Neural crest cell (in vitro differentiated cells): ENCODE data around the gene E2F8. TPM values are rescaled to one million over a fixed set of nuclear protein-coding genes. Genes with fewer than 3 reads are reported as not detected.

Experiments used
- DNase-seq: peaks from one replicate; pipeline ENCODE4 v3.0.0; 2021; ENCODE audit warnings: low read depth, mixed read lengths, low spot score
- H3K27ac Mint-ChIP-seq: one replicate; pipeline ENCODE4 v1.8.0; 2021; ENCODE audit warnings: mild to moderate bottlenecking, mixed read lengths; ENCODE audit not compliant: unreplicated experiment
- H3K27me3 Mint-ChIP-seq: 2 replicates; pipeline ENCODE4 v1.8.0; 2021; ENCODE audit warnings: low read depth, mild to moderate bottlenecking, mixed read lengths
- H3K36me3 Mint-ChIP-seq: 2 replicates; pipeline ENCODE4 v1.8.0; 2021; ENCODE audit warnings: low read depth, mild to moderate bottlenecking, mixed read lengths
- H3K4me1 Mint-ChIP-seq: 2 replicates; pipeline ENCODE4 v1.8.0; 2021; ENCODE audit warnings: mixed read lengths
- H3K4me3 Mint-ChIP-seq: one replicate; pipeline ENCODE4 v1.8.0; 2021; ENCODE audit warnings: mild to moderate bottlenecking, mixed read lengths
- H3K9me3 Mint-ChIP-seq: 2 replicates; pipeline ENCODE4 v1.8.0; 2021; ENCODE audit warnings: mixed read lengths
- CTCF ChIP-seq: fragments of 200-600 bp; sonication (generic); conservative IDR thresholded peaks from 2 replicates; pipeline ENCODE4 v1.5.0; 2021; ENCODE audit warnings: antibody characterized with exemption, mild to moderate bottlenecking
- total RNA-seq: library from RNA; stranded (reverse); gene quantifications from 2 replicates; pipeline ENCODE4 v1.2.1, GENCODE V29; 2021

The E2F8 gene
- total RNA-seq, 1 donor from 2014 or later, result 11.5 TPM

- Mint-ChIP-seq H3K4me1 (peaks cover 31% of the 10 kb centered on the region), H3K4me3 (no peak overlapping the region), H3K9me3 (no peaks in the 10 kb centered on the region), H3K27me3 (peaks cover 92% of the 10 kb centered on the region), H3K27ac (peak overlapping the region; percentile 31), H3K36me3 (peaks cover 4% of the 10 kb centered on the region)
- DNase-seq, result no peak
- no peak for TF ChIP-seq CTCF
These were observed 53.5 kb downstream of the E2F8 start for GRCh38 chr11:19187114-19187832.

GRCh38 chr11:19185516-19186052 is 55.2 kb downstream of the E2F8 start:
- no peak overlapping the region for H3K4me3 Mint-ChIP-seq
- H3K27me3 Mint-ChIP-seq, result peaks cover 92% of the 10 kb centered on the region
- no peak overlapping the region for H3K27ac Mint-ChIP-seq
- peaks cover 7% of the 10 kb centered on the region for H3K36me3 Mint-ChIP-seq
- no peak for TF ChIP-seq CTCF
- no peak for DNase-seq
- H3K9me3 Mint-ChIP-seq, result no peaks in the 10 kb centered on the region
- peaks cover 31% of the 10 kb centered on the region for H3K4me1 Mint-ChIP-seq

DNA sequence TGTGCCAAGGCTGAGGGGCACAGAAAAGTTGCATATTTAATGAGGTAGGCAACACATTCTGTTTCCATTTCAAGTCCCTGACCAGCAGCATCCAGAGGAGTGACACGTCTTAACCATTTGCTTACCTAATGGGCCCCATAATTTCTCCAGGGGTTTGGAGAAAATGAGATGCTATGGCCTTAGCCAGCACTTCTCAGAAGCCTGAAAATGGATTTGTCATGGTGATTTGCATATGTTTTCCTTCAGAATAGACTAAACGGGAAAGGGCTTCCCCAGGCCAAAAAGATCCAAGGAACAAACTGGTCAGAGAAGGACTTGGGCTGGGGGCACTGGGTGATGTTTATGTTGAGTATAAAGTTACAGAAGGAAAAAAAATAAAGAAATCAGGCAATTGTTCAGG is 55.7 kb downstream of the E2F8 start:
- Mint-ChIP-seq H3K36me3 (peaks cover 10% of the 10 kb centered on the region), H3K27me3 (peaks cover 94% of the 10 kb centered on the region), H3K4me1 (peaks cover 31% of the 10 kb centered on the region), H3K4me3 (no peak overlapping the region), H3K27ac (no peak overlapping the region), H3K9me3 (peaks cover 2% of the 10 kb centered on the region)
- no peak for DNase-seq
- no peak for TF ChIP-seq CTCF

- Mint-ChIP-seq H3K27me3 (peaks cover 84% of the 10 kb centered on the region), H3K4me3 (no peak overlapping the region), H3K9me3 (peaks cover 2% of the 10 kb centered on the region), H3K4me1 (peaks cover 31% of the 10 kb centered on the region), H3K36me3 (peaks cover 12% of the 10 kb centered on the region), H3K27ac (no peak overlapping the region)
- no peak for TF ChIP-seq CTCF
- no peak for DNase-seq
These were observed 57.1 kb downstream of the E2F8 start for GRCh38 chr11:19183646-19184045.

DNA sequence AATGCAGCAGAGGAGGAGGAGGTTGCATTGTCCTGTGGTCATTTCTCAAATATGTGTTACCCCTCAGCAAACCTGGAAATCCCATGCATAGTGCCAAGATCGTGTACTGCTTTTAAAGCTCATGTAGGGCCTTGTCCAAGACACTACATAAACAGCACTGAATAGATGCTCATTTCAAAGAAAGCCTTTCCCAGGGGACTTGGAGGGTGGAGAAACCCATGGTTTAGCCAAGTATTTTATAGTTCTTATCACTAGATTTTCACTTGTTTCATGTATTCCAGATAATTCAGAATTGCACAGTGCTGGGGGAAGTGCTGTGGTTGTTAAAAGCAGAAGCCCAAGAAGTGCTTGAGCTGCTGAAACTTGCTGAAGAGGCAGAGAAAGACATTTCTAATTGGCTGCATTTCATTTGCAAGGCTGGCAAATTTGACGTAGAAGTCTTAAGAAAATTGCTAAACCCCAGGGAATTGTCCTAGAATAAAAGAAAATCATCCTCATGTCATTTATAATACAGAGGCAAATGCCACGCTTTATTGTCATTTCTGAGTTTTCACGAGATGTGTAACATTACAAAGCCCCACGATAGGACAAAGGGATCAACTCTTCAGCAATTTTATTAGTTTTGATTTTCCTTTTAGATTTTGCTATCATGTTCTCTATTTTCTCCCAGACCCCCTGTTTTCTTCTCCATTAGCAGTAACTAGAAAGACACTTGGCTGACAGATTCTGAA is 59.0 kb downstream of the E2F8 start:
- Mint-ChIP-seq H3K4me3 (no peak overlapping the region), H3K27ac (no peak overlapping the region), H3K9me3 (peaks cover 2% of the 10 kb centered on the region), H3K4me1 (peaks cover 12% of the 10 kb centered on the region), H3K27me3 (peaks cover 73% of the 10 kb centered on the region), H3K36me3 (peaks cover 15% of the 10 kb centered on the region)
- TF ChIP-seq CTCF, result no peak
- no peak for DNase-seq
